Frontal cortex (tissue), 4 donors: Measurements from ENCODE around the gene FITM2. TPM values are rescaled to one million over a fixed set of nuclear protein-coding genes. Genes with fewer than 3 reads are reported as not detected.
"Not testable (repeated sequence)": the region's sequence is repeated elsewhere in the genome, so short reads cannot be mapped to it uniquely, and the experiment has no call there.

Experiments
- DNase-seq, 2 donors: peaks; one replicate each; pipeline ENCODE4 v3.0.0; 2012; ENCODE audit warnings: low spot score in 2 of 2
- FAIRE-seq: peaks from 2 replicates; lab custom pipeline; 2012; peaks lifted over from hg19 to GRCh38; lab: Jason Lieb, UNC
- total RNA-seq: library from RNA; depleted of rRNA; stranded (reverse); fragments of >200 nt; gene quantifications from one replicate; pipeline ENCODE4 v1.2.3, GENCODE V29; 2014
- donor health status: control.
- donor health status: control.
- donor health status: control.

FITM2 gene
- 9.8 TPM for total RNA-seq

- FAIRE-seq (no peak), DNase-seq (peak; percentile 93 to 97)
These were observed at the start of gene FITM2 for GRCh38 chr20:44310664-44311639. Gene FITM2, minus strand, starts transcription at chr20:44311202. Its CDS starts 54 bp downstream, at chr20:44311148.

DNA sequence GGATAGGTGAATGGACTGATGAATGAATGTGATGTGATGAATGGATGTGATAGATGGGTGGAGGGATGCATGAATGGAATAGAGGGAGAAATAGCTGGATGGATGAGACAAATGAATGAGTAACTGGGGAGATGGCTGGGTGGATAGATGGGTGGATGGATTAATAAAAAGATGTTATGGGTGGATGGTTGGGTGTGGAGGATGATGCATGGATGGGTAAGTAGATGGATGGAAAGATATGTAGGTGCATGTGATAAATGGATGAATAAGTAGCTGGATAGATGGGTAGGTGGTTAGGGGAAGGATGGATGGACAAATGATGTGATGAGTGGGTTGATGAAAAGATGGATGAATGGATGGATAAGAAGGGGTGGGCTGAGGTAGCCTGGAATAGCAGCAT lies 49.2 kb upstream of the FITM2 start:
- FAIRE-seq (no peak), DNase-seq (no peak)

GRCh38 chr20:44358776-44359175 lies 47.8 kb upstream of the FITM2 start:
- no peak for DNase-seq
- no peak for FAIRE-seq

GRCh38 chr20:44357555-44358125 lies 46.6 kb upstream of the FITM2 start:
- FAIRE-seq (no peak), DNase-seq (no peak)

GRCh38 chr20:44357020-44357419 lies 46.0 kb upstream of the FITM2 start:
- DNase-seq (no peak), FAIRE-seq (no peak)

DNA sequence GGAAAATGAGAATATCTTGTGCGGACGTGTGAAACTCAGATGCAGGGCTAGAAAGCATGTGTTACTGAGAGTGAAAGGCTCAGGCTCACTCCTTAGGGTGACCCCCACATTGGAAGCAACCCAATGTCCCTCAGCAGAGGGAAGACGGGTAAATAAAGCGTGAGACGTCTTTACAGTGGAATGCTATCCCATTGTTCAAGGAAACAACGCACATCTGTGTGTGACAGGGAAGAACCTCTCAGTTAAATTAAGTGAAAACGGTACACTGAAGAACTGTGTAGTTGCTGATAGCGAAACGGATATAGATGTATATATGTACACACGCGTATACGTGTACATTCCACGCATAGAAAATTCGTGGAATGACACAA lies 45.3 kb upstream of the FITM2 start:
- no peak for DNase-seq
- no peak for FAIRE-seq

GRCh38 chr20:44355498-44356352 lies 44.7 kb upstream of the FITM2 start, which contains the start of gene HNF4A:
Gene HNF4A, plus strand, starts transcription at chr20:44355699. Its CDS starts 106 bp downstream, at chr20:44355805.
- FAIRE-seq (no peak), DNase-seq (no peak)

GRCh38 chr20:44354979-44355497 lies 44.0 kb upstream of the FITM2 start:
- FAIRE-seq = no peak
- DNase-seq = no peak

GRCh38 chr20:44350567-44350966 lies 39.6 kb upstream of the FITM2 start:
- DNase-seq (no peak), FAIRE-seq (no peak)

DNA sequence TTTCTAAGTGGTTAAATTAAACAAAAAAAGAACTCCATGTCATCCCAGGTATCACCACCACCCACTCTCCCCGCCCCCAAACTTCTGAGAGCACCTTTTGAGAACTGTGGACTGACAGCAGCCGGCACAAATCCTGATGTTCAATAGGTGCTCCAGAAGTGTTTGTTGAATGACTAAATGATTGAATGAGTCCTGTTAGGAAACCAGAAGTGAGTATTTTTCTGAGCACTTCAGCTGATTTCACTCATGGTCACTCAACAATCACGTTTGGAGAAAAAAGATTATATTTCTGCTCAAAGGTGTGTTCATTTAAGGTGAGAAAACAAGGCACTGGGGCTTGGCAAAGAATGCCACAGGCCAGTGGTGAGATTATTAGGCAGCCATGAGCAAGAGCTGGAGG lies 38.3 kb upstream of the FITM2 start:
- FAIRE-seq (no peak), DNase-seq (no peak)

DNA sequence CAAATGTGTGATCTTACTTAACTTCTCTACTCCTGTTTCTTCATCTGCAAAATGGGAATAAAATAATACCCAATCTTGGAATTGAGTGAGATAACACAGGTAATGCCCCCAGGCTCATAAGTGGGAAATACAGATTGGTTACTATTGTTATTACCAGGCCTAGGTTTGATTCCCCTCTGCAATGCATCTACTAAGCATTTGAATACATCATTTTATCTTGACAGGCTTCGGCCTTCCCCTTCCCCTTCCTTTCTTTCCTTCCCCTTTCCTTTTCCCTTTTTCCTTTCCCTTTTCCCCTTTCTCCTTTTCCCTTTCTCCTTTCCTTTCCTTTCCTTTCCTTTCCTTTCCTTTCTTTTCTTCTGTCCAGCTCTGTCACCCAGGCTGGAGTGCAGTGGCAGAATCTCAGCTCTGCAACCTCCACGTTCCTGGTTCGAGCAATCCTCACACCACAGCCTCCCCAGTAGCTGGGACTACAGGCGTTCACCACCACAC lies 37.2 kb upstream of the FITM2 start:
- DNase-seq (no peak), FAIRE-seq (no peak)

GRCh38 chr20:44345941-44346340 lies 34.9 kb upstream of the FITM2 start:
- DNase-seq = not testable (repeated sequence)

DNA sequence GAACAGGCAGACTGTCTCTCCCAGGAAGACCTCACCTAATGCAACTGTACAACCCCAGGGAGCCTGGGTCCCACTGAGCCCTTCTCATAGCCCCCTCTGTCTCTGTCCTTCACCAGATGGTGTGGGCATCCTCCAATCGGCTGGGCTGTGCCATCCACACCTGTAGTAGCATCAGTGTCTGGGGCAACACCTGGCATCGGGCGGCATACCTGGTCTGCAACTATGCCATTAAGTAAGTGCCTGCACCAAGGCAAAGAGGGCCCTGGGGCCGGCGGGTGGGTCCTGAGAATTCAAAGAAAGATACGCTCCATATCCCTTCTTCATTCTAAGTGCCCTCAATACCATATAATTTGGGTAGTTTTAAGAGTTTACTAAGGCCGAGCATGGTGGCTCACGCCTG lies 34.1 kb upstream of the FITM2 start:
- no peak for DNase-seq
- no peak for FAIRE-seq

More at GRCh38 chr20:44345941-44346340, 34.9 kb upstream of the FITM2 start:
- FAIRE-seq = not testable (repeated sequence)

DNA sequence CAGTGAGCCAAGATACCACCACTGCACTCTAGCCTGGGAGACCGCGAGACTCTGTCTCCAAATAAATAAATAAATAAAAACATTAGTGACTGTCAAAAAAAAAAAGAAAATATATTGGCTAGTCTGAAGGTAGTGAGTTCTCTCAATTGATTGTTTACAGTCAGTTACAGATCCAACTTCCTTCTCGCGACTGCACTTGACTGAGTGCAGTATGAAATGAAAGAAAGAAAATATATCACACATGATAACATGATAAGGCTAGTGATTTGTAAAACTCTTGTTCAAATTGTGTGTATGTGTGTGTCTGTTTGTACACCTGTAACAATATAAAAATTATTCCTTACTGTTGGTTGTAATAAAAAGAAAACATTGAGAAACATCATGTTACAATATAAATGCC lies 33.7 kb upstream of the FITM2 start:
- FAIRE-seq (no peak), DNase-seq (no peak)

- no peak for DNase-seq
- FAIRE-seq = no peak
These were observed 32.2 kb upstream of the FITM2 start for GRCh38 chr20:44343162-44343675.

DNA sequence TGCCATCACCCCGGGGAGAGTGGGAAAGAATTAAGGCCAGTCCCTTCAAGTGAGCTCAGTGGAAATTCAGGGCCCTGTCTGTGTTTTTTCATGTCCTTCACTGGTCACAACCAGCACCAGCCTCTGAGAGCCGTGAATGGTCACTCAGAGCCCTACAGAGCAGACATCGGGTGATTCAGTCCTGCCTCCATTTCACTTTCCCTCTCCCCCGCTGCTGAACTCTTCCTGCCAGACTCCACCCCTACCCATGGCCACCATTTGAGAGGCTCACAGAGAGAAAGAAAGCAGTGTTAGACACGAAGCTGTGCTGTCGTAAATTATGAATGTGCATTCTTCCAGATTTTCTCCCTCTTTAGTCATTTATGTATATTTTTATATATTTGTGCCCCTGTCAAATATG lies 31.2 kb upstream of the FITM2 start:
- FAIRE-seq (no peak), DNase-seq (no peak)

DNA sequence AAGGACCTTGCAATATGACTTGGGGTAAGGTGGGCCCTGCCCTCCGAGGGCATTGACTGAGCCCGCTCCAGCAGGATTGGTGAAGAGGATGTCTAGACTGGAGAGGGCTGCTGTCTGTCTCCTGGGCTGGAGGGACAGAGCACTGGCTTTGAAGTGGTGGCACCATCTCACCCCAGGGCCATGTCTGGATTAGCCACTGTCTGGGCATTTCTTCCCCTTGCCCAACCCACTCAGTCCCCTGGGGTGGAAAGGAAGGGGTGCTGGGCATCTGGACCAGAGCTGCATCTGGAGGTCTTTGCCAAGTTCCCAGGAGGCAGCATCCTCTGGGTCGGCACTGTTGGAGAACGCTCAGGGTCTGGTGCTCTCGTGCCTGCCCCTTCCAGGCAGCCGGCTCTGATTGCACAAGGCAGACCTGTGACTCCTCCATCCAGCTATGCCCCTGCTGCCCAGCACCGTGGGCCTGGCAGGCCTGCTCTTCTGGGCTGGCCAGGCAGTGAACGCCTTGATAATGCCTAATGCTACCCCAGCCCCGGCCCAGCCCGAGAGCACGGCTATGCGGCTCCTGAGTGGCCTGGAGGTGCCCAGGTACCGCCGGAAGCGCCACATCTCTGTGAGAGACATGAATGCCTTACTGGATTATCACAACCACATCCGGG lies 25.9 kb upstream of the FITM2 start, which contains the start of gene R3HDML:
Gene R3HDML, plus strand, starts transcription at position 319 of the 656 bp plus-strand sequence. Its CDS starts 115 bp downstream, at position 434.
- DNase-seq (no peak), FAIRE-seq (no peak)

GRCh38 chr20:44336086-44336485 lies 25.1 kb upstream of the FITM2 start:
- FAIRE-seq (no peak), DNase-seq (no peak)

DNA sequence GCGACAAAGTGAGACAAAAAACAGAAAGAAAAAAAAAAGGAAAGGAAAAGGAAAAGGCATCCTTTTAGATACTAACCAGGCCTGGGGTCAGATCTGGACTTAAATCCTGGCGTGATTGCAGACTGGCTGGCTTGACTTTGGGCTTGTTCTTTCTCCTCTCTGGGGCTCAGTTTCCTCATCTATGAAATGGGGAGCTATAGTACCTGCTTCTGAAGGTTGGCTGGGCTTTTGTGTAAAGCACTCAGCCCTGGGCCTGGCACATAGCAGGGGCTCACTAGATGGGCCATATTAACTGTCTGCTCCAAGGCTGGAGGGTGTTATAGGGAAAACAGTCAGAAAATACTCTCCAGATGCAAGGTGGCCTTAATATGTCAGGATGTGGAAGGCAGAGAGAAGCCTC lies 24.7 kb upstream of the FITM2 start:
- no peak for FAIRE-seq
- DNase-seq = no peak
